HepG2 (cell line): ENCODE measurements around the gene NATD1.

Source experiments
- HCFC1 ChIP-seq: fragments of 150-350 bp; IDR thresholded peaks from 2 replicates; pipeline ENCODE4 v1.6.1; 2014; ENCODE audit warnings: low read depth, low read length
- HNF4G ChIP-seq, 2 experiments: sonication (generic) in 1 of 2; formaldehyde crosslinking in 1 of 2; IDR thresholded peaks; 2 replicates each; pipeline versions ENCODE4 v1.4.0 to v1.6.1; 2011 to 2020; ENCODE audit warnings: borderline replicate concordance in 2 of 2, low read depth in 2 of 2, mild to moderate bottlenecking in 2 of 2, low read length in 1 of 2, missing genetic modification reagents in 1 of 2, moderate library complexity in 1 of 2
- SKIL ChIP-seq: sonication (generic); formaldehyde crosslinking; IDR thresholded peaks from 2 replicates; pipeline ENCODE4 v1.8.0; 2022; ENCODE audit warnings: missing genetic modification reagents, mild to moderate bottlenecking, moderate library complexity, borderline replicate concordance
- SMC3 ChIP-seq: IDR thresholded peaks from 2 replicates; pipeline ENCODE4 v1.6.1; 2011; ENCODE audit warnings: low read length, improper control_type of control experiment
- STAG1 ChIP-seq: sonication (generic); formaldehyde crosslinking; IDR thresholded peaks from 2 replicates; pipeline ENCODE4 v1.4.0; 2020; ENCODE audit warnings: missing genetic modification reagents
- TF ChIP-seq, protein P1 (sequence below): sonication (generic); formaldehyde crosslinking; IDR thresholded peaks from 2 replicates; pipeline ENCODE4 v1.5.0; 2020; ENCODE audit warnings: mild to moderate bottlenecking, missing genetic modification reagents, moderate library complexity

DNA sequence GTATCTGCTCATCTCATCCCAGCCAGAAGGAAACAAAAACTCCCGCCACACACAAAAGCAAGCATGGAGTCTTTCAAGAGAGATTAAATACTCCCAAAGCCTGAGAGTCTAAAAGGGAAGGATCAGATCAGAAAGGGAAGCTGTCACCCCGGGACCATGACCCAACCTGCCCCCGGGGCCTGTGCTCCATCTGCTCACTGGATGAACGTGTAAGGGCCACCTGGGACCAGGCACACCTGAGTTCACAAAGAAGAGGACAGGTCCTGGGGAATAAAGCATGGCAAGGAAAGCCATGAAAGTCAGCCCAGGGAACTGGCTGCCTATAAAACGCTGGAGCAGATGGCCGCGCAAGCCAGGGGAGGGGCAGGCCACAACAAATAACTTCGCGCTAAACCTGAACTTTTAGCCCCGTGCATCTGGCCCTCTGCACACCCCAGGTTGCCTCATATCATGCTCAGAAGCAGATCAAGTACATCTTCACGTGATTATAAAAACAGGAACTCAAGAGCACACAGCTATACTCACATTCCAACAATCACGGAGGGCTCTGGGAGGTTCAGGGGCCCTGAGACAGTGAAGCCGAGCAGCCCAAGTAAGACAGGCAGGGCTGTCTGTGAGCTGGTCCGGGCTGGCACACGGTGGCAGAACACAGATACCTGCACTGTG, 42.7 kb downstream of the NATD1 start:
- TF ChIP-seq SKIL (CRISPR knock-in tag) = no peak
- TF ChIP-seq, protein P1, sequence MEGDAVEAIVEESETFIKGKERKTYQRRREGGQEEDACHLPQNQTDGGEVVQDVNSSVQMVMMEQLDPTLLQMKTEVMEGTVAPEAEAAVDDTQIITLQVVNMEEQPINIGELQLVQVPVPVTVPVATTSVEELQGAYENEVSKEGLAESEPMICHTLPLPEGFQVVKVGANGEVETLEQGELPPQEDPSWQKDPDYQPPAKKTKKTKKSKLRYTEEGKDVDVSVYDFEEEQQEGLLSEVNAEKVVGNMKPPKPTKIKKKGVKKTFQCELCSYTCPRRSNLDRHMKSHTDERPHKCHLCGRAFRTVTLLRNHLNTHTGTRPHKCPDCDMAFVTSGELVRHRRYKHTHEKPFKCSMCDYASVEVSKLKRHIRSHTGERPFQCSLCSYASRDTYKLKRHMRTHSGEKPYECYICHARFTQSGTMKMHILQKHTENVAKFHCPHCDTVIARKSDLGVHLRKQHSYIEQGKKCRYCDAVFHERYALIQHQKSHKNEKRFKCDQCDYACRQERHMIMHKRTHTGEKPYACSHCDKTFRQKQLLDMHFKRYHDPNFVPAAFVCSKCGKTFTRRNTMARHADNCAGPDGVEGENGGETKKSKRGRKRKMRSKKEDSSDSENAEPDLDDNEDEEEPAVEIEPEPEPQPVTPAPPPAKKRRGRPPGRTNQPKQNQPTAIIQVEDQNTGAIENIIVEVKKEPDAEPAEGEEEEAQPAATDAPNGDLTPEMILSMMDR = no peak
- TF ChIP-seq SMC3 = no peak
- no peak for TF ChIP-seq HCFC1
- TF ChIP-seq STAG1 (CRISPR knock-in tag) = no peak
- TF ChIP-seq HNF4G (IDR thresholded peaks at IDR 0.05; ENCODE audit: borderline replicate concordance, low read depth, low read length) = no peak
- TF ChIP-seq HNF4G (CRISPR knock-in tag; IDR thresholded peaks at IDR 0.05; ENCODE audit: borderline replicate concordance, low read depth) = no peak
